ENCODE results near the gene ID3. TPM values are rescaled to one million over a fixed set of nuclear protein-coding genes. Genes with fewer than 3 reads are reported as not detected.
"Not testable (repeated sequence)": the region's sequence is repeated elsewhere in the genome, so short reads cannot be mapped to it uniquely, and the experiment has no call there.

ID3 gene
- total RNA-seq, 1 donor from 2014 or later, result 91.4 TPM

GRCh38 chr1:23585321-23586022 is 26.2 kb upstream of the ID3 start:
- Histone ChIP-seq H3K9me3 (ENCODE audit: insufficient read depth, low read depth, low read length) (no peaks in the 10 kb centered on the region), H3K4me2 (ENCODE audit: low read length) (peak overlapping the region; percentile 38), H3K4me3 (ENCODE audit: insufficient read depth, low read depth, low read length) (no peak overlapping the region), H3K79me2 (ENCODE audit: insufficient read depth, low read length) (no peaks in the 10 kb centered on the region), H3K4me1 (ENCODE audit: insufficient read depth, low read length) (peaks cover 4% of the 10 kb centered on the region), H4K20me1 (ENCODE audit: insufficient read depth, low read length) (no peaks in the 10 kb centered on the region), H3K27ac (ENCODE audit: low read depth, low read length) (peak overlapping the region; percentile 80), H3K27me3 (ENCODE audit: insufficient read depth, low read length) (no peaks in the 10 kb centered on the region), H2AFZ (ENCODE audit: low read depth, low read length) (no peak overlapping the region), H3K36me3 (ENCODE audit: insufficient read depth, low read length) (no peaks in the 10 kb centered on the region), H3K9ac (ENCODE audit: low read length) (peak overlapping the region; percentile 57)
- peak overlapping the region; percentile 94 for H3K27ac Mint-ChIP-seq (ENCODE audit: unreplicated experiment)
- H3K9me3 Mint-ChIP-seq (ENCODE audit: unreplicated experiment), result no peaks in the 10 kb centered on the region
- DNase-seq (ENCODE audit: low read depth), result peak; percentile 98
- FAIRE-seq, result peak; percentile 92
- peaks cover 11% of the 10 kb centered on the region for H3K4me1 Mint-ChIP-seq (ENCODE audit: low read depth, unreplicated experiment)
- H3K36me3 Mint-ChIP-seq (ENCODE audit: low read depth, unreplicated experiment), result peaks cover 2% of the 10 kb centered on the region
- peaks cover 4% of the 10 kb centered on the region for H3K27me3 Mint-ChIP-seq (ENCODE audit: low read depth, unreplicated experiment)
- peak overlapping the region; percentile 55 for H3K4me3 Mint-ChIP-seq (ENCODE audit: unreplicated experiment)
- TF ChIP-seq EZH2 (IDR thresholded peaks at IDR 0.05; ENCODE audit: insufficient read depth, low read length) (no peak), CTCF (IDR thresholded peaks at IDR 0.05; ENCODE audit: insufficient read depth, low read depth, low read length) (no peak)

GRCh38 chr1:23583727-23584126 is 24.4 kb upstream of the ID3 start:
- H3K27ac Mint-ChIP-seq (ENCODE audit: unreplicated experiment); FAIRE-seq; H3K4me1 ChIP-seq (ENCODE audit: insufficient read depth, low read length); H3K36me3 Mint-ChIP-seq (ENCODE audit: low read depth, unreplicated experiment); H3K27me3 Mint-ChIP-seq (ENCODE audit: low read depth, unreplicated experiment); H3K4me3 Mint-ChIP-seq (ENCODE audit: unreplicated experiment); DNase-seq (ENCODE audit: low read depth); H3K36me3 ChIP-seq (ENCODE audit: insufficient read depth, low read length); H3K9me3 Mint-ChIP-seq (ENCODE audit: unreplicated experiment); H3K4me3 ChIP-seq (ENCODE audit: insufficient read depth, low read depth, low read length); H3K9ac ChIP-seq (ENCODE audit: low read length); H3K4me2 ChIP-seq (ENCODE audit: low read length); H2AFZ ChIP-seq (ENCODE audit: low read depth, low read length); H3K27me3 ChIP-seq (ENCODE audit: insufficient read depth, low read length); H3K27ac ChIP-seq (ENCODE audit: low read depth, low read length); H3K9me3 ChIP-seq (ENCODE audit: insufficient read depth, low read depth, low read length); H4K20me1 ChIP-seq (ENCODE audit: insufficient read depth, low read length); H3K79me2 ChIP-seq (ENCODE audit: insufficient read depth, low read length): not testable (repeated sequence)
- H3K4me1 Mint-ChIP-seq (ENCODE audit: low read depth, unreplicated experiment), result peaks cover 17% of the 10 kb centered on the region

GRCh38 chr1:23582820-23583219 is 23.5 kb upstream of the ID3 start:
- peaks cover 2% of the 10 kb centered on the region for H3K36me3 Mint-ChIP-seq (ENCODE audit: low read depth, unreplicated experiment)
- no peak for FAIRE-seq
- H3K4me1 Mint-ChIP-seq (ENCODE audit: low read depth, unreplicated experiment), result peaks cover 25% of the 10 kb centered on the region
- H3K79me2 ChIP-seq (ENCODE audit: insufficient read depth, low read length), result no peaks in the 10 kb centered on the region
- TF ChIP-seq EZH2 (IDR thresholded peaks at IDR 0.05; ENCODE audit: insufficient read depth, low read length) (no peak), CTCF (IDR thresholded peaks at IDR 0.05; ENCODE audit: insufficient read depth, low read depth, low read length) (no peak)
- H3K9me3 ChIP-seq (ENCODE audit: insufficient read depth, low read depth, low read length), result no peaks in the 10 kb centered on the region
- no peak for DNase-seq (ENCODE audit: low read depth)
- H3K4me1 ChIP-seq (ENCODE audit: insufficient read depth, low read length), result peaks cover 17% of the 10 kb centered on the region
- H3K27ac Mint-ChIP-seq (ENCODE audit: unreplicated experiment), result no peak overlapping the region
- H3K27me3 Mint-ChIP-seq (ENCODE audit: low read depth, unreplicated experiment), result no peaks in the 10 kb centered on the region
- peak overlapping the region; percentile 31 for H3K4me3 Mint-ChIP-seq (ENCODE audit: unreplicated experiment)
- no peak overlapping the region for H3K4me2 ChIP-seq (ENCODE audit: low read length)
- no peaks in the 10 kb centered on the region for H3K27me3 ChIP-seq (ENCODE audit: insufficient read depth, low read length)
- no peak overlapping the region for H3K9ac ChIP-seq (ENCODE audit: low read length)
- no peaks in the 10 kb centered on the region for H3K9me3 Mint-ChIP-seq (ENCODE audit: unreplicated experiment)
- no peak overlapping the region for H3K27ac ChIP-seq (ENCODE audit: low read depth, low read length)
- no peaks in the 10 kb centered on the region for H3K36me3 ChIP-seq (ENCODE audit: insufficient read depth, low read length)
- no peak overlapping the region for H3K4me3 ChIP-seq (ENCODE audit: insufficient read depth, low read depth, low read length)
- H2AFZ ChIP-seq (ENCODE audit: low read depth, low read length), result no peak overlapping the region
- H4K20me1 ChIP-seq (ENCODE audit: insufficient read depth, low read length), result no peaks in the 10 kb centered on the region

Data from astrocyte (in vitro differentiated cells and primary cell).